ENCODE data around the gene KCNIP1. TPM values are rescaled to one million over a fixed set of nuclear protein-coding genes. Genes with fewer than 3 reads are reported as not detected.

KCNIP1 gene
- total and polyA plus RNA-seq, 4 donors, result 0.13 to 1.8 (median 0.72) TPM

DNA sequence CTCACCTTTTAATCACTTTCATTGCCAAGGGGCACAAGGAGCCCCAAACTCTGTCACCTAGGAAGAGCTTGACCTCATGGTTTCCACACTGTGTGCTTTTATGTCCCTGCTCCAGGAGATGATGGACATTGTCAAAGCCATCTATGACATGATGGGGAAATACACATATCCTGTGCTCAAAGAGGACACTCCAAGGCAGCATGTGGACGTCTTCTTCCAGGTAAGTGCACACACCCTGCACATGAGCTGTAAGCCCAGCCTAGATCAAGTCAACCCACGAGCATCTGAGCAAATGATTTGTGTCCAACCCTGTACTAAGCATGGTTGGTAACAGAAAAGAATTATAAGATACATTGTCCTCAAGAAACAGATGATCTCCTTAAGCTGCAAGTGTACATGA is 228.9 kb downstream of the KCNIP1 start:
- no peak for ATAC-seq (ENCODE audit: insufficient read depth, low FRiP score)
- Histone ChIP-seq H3K4me3 (no peak overlapping the region), H3K9me3 (ENCODE audit: control insufficient read depth in 4 of 4, insufficient read depth in 3 of 4, low read length in 3 of 4) (peaks cover 0 to 8% (median 3%) of the 10 kb centered on the region in 4 donors), H3K27me3 (ENCODE audit: control insufficient read depth in 3 of 3, insufficient read depth in 3 of 3, low read length in 2 of 3) (peaks cover 0 to 2% (median 0%) of the 10 kb centered on the region in 3 donors), H3K27ac (ENCODE audit: low read depth in 1 of 2, low read length in 1 of 2) (no peak overlapping the region), H3K4me1 (ENCODE audit: control insufficient read depth in 5 of 5, insufficient read depth in 5 of 5, low read length in 5 of 5) (no peaks in the 10 kb centered on the region), H3K9ac (ENCODE audit: insufficient read depth in 1 of 2, low read length in 2 of 2) (no peak overlapping the region), H3K36me3 (ENCODE audit: control insufficient read depth in 4 of 4, insufficient read depth in 4 of 4, low read length in 4 of 4) (no peaks in the 10 kb centered on the region)
- DNase-seq, result no peak
- WGBS, 2 donors, result 62 to 67% methylated on average over 2 of the region's 2 CpGs
- TF ChIP-seq, protein P1, sequence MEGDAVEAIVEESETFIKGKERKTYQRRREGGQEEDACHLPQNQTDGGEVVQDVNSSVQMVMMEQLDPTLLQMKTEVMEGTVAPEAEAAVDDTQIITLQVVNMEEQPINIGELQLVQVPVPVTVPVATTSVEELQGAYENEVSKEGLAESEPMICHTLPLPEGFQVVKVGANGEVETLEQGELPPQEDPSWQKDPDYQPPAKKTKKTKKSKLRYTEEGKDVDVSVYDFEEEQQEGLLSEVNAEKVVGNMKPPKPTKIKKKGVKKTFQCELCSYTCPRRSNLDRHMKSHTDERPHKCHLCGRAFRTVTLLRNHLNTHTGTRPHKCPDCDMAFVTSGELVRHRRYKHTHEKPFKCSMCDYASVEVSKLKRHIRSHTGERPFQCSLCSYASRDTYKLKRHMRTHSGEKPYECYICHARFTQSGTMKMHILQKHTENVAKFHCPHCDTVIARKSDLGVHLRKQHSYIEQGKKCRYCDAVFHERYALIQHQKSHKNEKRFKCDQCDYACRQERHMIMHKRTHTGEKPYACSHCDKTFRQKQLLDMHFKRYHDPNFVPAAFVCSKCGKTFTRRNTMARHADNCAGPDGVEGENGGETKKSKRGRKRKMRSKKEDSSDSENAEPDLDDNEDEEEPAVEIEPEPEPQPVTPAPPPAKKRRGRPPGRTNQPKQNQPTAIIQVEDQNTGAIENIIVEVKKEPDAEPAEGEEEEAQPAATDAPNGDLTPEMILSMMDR (IDR thresholded peaks at IDR 0.05; ENCODE audit: control extremely low read depth, extremely low read depth), result no peak

DNA sequence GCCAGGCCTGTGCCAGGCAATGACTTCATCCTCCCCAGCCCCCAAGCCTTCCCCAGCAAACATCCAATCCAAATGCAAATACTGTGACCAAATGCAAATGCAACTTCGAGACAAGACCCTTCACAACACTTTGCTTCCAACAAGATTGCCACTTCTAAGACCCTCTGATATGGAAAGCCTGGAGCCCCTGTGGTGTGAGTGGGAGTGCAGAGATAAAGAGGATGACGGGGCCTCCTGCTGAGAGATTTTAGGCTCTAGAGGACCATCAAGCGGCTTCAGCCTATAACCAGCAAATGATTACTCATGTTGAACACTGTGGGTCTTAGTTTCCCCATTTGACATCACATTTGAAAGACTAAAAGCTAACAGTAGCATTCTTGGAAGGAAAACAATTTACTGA is 233.1 kb downstream of the KCNIP1 start:
- Histone ChIP-seq H3K27me3 (ENCODE audit: control insufficient read depth in 3 of 3, insufficient read depth in 3 of 3, low read length in 2 of 3) (no peaks in the 10 kb centered on the region), H3K4me3 (no peak overlapping the region), H3K9me3 (ENCODE audit: control insufficient read depth in 4 of 4, insufficient read depth in 3 of 4, low read length in 3 of 4) (peaks cover 0 to 8% (median 3%) of the 10 kb centered on the region in 4 donors), H3K4me1 (ENCODE audit: control insufficient read depth in 5 of 5, insufficient read depth in 5 of 5, low read length in 5 of 5) (no peaks in the 10 kb centered on the region), H3K36me3 (ENCODE audit: control insufficient read depth in 4 of 4, insufficient read depth in 4 of 4, low read length in 4 of 4) (no peaks in the 10 kb centered on the region), H3K9ac (ENCODE audit: insufficient read depth in 1 of 2, low read length in 2 of 2) (no peak overlapping the region), H3K27ac (ENCODE audit: low read depth in 1 of 2, low read length in 1 of 2) (no peak overlapping the region)
- ATAC-seq (ENCODE audit: insufficient read depth, low FRiP score), result no peak
- TF ChIP-seq, protein P1 (IDR thresholded peaks at IDR 0.05; ENCODE audit: control extremely low read depth, extremely low read depth), result no peak
- WGBS, 2 donors, result 57 to 64% methylated on average over 3 of the region's 3 CpGs
- no peak for DNase-seq

DNA sequence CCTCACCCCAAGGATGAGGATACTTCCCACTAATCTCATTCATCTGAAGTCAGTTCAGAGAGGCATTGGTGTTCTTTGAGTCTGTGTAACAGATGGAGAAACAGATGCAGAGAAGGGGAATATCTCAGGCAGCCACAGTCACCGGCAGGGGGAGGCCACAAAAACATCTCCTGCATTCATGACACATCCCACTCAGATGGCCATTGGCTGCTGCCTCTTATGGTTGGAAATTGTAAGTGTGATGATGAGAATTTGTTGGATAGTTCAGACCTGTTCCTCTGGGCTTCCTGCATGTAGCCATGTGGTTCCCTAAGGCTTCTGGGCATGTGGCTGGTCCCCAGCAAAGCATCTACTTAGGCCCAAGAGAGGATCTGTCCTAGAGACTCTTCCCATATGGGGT is 233.8 kb downstream of the KCNIP1 start:
- Histone ChIP-seq H3K9ac (ENCODE audit: insufficient read depth in 1 of 2, low read length in 2 of 2) (no peak overlapping the region), H3K9me3 (ENCODE audit: control insufficient read depth in 4 of 4, insufficient read depth in 3 of 4, low read length in 3 of 4) (peaks cover 0 to 8% (median 3%) of the 10 kb centered on the region in 4 donors), H3K36me3 (ENCODE audit: control insufficient read depth in 4 of 4, insufficient read depth in 4 of 4, low read length in 4 of 4) (no peaks in the 10 kb centered on the region), H3K27me3 (ENCODE audit: control insufficient read depth in 3 of 3, insufficient read depth in 3 of 3, low read length in 2 of 3) (no peaks in the 10 kb centered on the region), H3K4me3 (no peak overlapping the region), H3K27ac (ENCODE audit: low read depth in 1 of 2, low read length in 1 of 2) (no peak overlapping the region), H3K4me1 (ENCODE audit: control insufficient read depth in 5 of 5, insufficient read depth in 5 of 5, low read length in 5 of 5) (no peaks in the 10 kb centered on the region)
- ATAC-seq (ENCODE audit: insufficient read depth, low FRiP score) (no peak), DNase-seq (no peak)
- TF ChIP-seq, protein P1 (IDR thresholded peaks at IDR 0.05; ENCODE audit: control extremely low read depth, extremely low read depth), result no peak
- 86 to 92% methylated on average over 1 of the region's 1 CpG for WGBS, 2 donors

DNA sequence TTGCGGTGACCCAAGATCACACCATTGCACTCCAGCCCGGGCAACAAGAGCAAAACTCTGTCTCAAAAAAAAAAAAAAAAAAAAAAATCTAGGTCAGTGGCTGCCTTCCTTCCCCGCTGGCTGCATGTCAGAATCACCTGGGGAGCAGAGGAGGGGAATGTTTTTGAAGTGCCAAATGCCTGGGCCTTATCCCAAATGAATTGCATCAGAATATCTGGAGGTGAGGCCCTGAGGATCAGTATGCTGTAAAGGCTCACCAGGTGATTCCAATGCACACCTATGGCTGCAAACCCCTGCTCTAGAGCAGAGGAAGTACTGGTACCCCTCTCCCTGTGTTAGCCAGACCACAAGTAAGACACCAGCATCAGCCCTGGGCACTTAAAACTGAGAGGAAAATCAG is 235.0 kb downstream of the KCNIP1 start:
- 76 to 89% methylated on average over 2 to 3 of the region's 3 CpGs for WGBS, 2 donors

More for the DNA sequence above, 235.0 kb downstream of the KCNIP1 start:
- Histone ChIP-seq H3K27me3 (ENCODE audit: control insufficient read depth in 3 of 3, insufficient read depth in 3 of 3, low read length in 2 of 3) (no peaks in the 10 kb centered on the region), H3K4me3 (no peak overlapping the region), H3K36me3 (ENCODE audit: control insufficient read depth in 4 of 4, insufficient read depth in 4 of 4, low read length in 4 of 4) (no peaks in the 10 kb centered on the region), H3K9ac (ENCODE audit: insufficient read depth in 1 of 2, low read length in 2 of 2) (no peak overlapping the region), H3K4me1 (ENCODE audit: control insufficient read depth in 5 of 5, insufficient read depth in 5 of 5, low read length in 5 of 5) (no peaks in the 10 kb centered on the region), H3K27ac (ENCODE audit: low read depth in 1 of 2, low read length in 1 of 2) (no peak overlapping the region), H3K9me3 (ENCODE audit: control insufficient read depth in 4 of 4, insufficient read depth in 3 of 4, low read length in 3 of 4) (peaks cover 0 to 8% (median 3%) of the 10 kb centered on the region in 4 donors)
- TF ChIP-seq, protein P1 (IDR thresholded peaks at IDR 0.05; ENCODE audit: control extremely low read depth, extremely low read depth), result no peak
- DNase-seq (no peak), ATAC-seq (ENCODE audit: insufficient read depth, low FRiP score) (no peak)

All from lung (tissue), 12 donors.